ENCODE measurements around the gene RSPRY1.

RSPRY1 gene

DNA sequence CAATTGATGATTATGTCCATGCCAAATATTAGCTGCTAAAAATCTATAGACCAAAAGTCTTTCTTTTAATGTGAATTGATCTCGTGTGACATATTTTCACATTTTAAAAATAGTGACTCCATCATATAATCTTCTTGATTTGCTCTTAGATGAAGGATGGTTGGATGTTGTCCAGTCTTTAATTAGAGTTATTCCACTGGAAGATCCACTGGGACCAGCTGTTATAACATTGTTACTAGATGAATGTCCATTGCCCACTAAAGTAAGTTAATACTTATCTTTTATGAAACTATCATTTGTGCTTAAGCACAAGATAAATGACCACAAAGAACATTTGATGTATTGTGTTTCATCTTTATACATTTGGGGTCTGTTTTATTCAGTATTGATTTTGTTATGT, 22.8 kb downstream of the RSPRY1 start:
- TF ChIP-seq, protein P1, sequence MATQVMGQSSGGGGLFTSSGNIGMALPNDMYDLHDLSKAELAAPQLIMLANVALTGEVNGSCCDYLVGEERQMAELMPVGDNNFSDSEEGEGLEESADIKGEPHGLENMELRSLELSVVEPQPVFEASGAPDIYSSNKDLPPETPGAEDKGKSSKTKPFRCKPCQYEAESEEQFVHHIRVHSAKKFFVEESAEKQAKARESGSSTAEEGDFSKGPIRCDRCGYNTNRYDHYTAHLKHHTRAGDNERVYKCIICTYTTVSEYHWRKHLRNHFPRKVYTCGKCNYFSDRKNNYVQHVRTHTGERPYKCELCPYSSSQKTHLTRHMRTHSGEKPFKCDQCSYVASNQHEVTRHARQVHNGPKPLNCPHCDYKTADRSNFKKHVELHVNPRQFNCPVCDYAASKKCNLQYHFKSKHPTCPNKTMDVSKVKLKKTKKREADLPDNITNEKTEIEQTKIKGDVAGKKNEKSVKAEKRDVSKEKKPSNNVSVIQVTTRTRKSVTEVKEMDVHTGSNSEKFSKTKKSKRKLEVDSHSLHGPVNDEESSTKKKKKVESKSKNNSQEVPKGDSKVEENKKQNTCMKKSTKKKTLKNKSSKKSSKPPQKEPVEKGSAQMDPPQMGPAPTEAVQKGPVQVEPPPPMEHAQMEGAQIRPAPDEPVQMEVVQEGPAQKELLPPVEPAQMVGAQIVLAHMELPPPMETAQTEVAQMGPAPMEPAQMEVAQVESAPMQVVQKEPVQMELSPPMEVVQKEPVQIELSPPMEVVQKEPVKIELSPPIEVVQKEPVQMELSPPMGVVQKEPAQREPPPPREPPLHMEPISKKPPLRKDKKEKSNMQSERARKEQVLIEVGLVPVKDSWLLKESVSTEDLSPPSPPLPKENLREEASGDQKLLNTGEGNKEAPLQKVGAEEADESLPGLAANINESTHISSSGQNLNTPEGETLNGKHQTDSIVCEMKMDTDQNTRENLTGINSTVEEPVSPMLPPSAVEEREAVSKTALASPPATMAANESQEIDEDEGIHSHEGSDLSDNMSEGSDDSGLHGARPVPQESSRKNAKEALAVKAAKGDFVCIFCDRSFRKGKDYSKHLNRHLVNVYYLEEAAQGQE (IDR thresholded peaks at IDR 0.05; ENCODE audit: insufficient read depth in 1 of 2, low read depth in 2 of 2, low read length in 2 of 2): no peak
- TF ChIP-seq POLR2AphosphoS5 (IDR thresholded peaks at IDR 0.05; ENCODE audit: low read depth, low read length) (no peak), TAF1 (IDR thresholded peaks at IDR 0.05; ENCODE audit: borderline replicate concordance, insufficient read depth, low read length) (no peak), SIN3A (IDR thresholded peaks at IDR 0.05; ENCODE audit: borderline replicate concordance, insufficient read depth, low read length) (no peak), FOXP2 (optimal IDR thresholded peaks at IDR 0.05; ENCODE audit: borderline replicate concordance, extremely low read depth, extremely low read length, insufficient read depth) (no peak)

DNA sequence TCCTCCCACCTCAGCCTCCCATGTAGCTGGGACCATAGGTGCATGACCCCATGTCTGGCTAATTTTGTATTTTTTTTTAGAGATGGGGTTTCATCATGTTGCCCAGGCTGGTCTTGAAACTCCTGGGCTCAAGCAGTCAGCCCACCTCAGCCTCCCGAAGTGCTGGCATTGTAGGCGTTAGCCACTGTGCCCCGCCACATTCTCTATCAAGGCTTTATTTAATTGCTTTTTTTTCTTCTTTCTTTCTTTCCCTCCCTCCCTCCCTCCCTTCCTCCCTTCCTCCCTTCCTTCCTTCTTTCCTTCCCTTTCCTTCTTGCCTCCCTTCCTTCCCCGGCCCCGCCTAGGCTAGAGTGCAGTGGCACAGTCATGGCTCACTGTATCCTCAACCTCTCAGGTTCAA, 23.7 kb downstream of the RSPRY1 start:
- TF ChIP-seq TAF1 (IDR thresholded peaks at IDR 0.05; ENCODE audit: borderline replicate concordance, insufficient read depth, low read length): no peak
- TF ChIP-seq FOXP2 (optimal IDR thresholded peaks at IDR 0.05; ENCODE audit: borderline replicate concordance, extremely low read depth, extremely low read length, insufficient read depth): no peak
- TF ChIP-seq POLR2AphosphoS5 (IDR thresholded peaks at IDR 0.05; ENCODE audit: low read depth, low read length): no peak
- TF ChIP-seq SIN3A (IDR thresholded peaks at IDR 0.05; ENCODE audit: borderline replicate concordance, insufficient read depth, low read length): no peak
- TF ChIP-seq, protein P1 (IDR thresholded peaks at IDR 0.05; ENCODE audit: insufficient read depth in 1 of 2, low read depth in 2 of 2, low read length in 2 of 2): no peak

DNA sequence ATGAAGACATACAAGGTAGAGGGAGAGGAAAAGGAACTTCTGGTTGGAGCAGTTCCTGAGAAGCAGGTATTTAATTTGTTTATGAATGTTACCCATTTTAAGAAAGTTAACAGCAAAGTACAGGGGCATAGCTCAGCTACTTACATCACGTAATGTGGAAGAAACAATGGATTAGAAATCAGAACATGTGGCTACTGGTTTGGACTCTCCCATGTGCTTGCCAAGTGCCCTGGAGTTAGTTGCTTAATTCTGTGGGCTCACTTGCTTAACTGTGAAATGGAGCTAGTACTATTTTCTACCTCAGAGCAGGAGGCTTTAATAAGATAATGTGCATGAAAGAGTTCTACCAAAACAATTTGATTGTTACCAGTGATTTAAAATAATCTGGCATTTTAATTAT, 27.3 kb downstream of the RSPRY1 start:
- no peak for TF ChIP-seq POLR2AphosphoS5 (IDR thresholded peaks at IDR 0.05; ENCODE audit: low read depth, low read length)
- no peak for TF ChIP-seq SIN3A (IDR thresholded peaks at IDR 0.05; ENCODE audit: borderline replicate concordance, insufficient read depth, low read length)
- TF ChIP-seq, protein P1 (IDR thresholded peaks at IDR 0.05; ENCODE audit: insufficient read depth in 1 of 2, low read depth in 2 of 2, low read length in 2 of 2): no peak
- TF ChIP-seq FOXP2 (optimal IDR thresholded peaks at IDR 0.05; ENCODE audit: borderline replicate concordance, extremely low read depth, extremely low read length, insufficient read depth): no peak
- TF ChIP-seq TAF1 (IDR thresholded peaks at IDR 0.05; ENCODE audit: borderline replicate concordance, insufficient read depth, low read length): no peak

DNA sequence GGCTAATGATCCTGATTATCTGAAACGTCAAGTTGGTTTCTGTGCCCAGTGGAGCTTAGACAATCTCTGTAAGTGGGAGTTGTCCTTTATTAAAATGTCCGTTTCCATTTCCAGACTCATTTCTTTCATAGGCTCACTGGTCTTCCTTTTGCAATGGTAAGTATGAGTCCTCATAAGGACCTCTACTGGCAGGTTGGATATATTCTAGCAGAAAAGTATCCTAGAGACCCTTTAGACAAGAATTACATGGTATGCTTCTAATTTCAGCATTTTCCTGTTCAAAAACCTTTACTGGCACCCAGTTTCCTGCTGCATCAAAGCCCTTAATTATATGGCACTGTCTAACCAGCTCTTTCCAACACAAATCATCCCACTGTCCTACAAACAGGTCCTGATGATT, 30.8 kb downstream of the RSPRY1 start:
- TF ChIP-seq FOXP2 (optimal IDR thresholded peaks at IDR 0.05; ENCODE audit: borderline replicate concordance, extremely low read depth, extremely low read length, insufficient read depth) (no peak), POLR2AphosphoS5 (IDR thresholded peaks at IDR 0.05; ENCODE audit: low read depth, low read length) (no peak), TAF1 (IDR thresholded peaks at IDR 0.05; ENCODE audit: borderline replicate concordance, insufficient read depth, low read length) (no peak), SIN3A (IDR thresholded peaks at IDR 0.05; ENCODE audit: borderline replicate concordance, insufficient read depth, low read length) (no peak)
- TF ChIP-seq, protein P1 (IDR thresholded peaks at IDR 0.05; ENCODE audit: insufficient read depth in 1 of 2, low read depth in 2 of 2, low read length in 2 of 2): no peak

DNA sequence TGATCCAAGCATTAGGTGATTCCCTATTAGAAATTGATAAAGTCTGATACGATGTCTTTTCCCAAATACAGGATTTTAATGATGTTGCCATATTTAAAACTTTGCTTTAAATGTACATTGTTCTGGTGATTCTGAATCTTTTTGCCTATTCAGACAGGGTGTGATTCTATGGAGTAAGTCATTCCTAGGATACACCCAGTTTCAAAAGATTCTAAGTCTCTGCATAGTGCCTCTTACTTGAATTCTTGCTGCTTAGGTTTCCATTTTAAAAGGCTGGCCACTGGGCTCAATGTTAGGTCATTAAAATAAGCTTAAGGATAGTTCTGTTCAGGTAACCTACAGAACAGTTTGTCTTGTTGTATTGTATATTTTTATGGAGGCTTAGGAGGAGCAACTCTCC, 36.9 kb downstream of the RSPRY1 start:
- TF ChIP-seq, protein P1 (IDR thresholded peaks at IDR 0.05; ENCODE audit: insufficient read depth in 1 of 2, low read depth in 2 of 2, low read length in 2 of 2): no peak
- TF ChIP-seq FOXP2 (optimal IDR thresholded peaks at IDR 0.05; ENCODE audit: borderline replicate concordance, extremely low read depth, extremely low read length, insufficient read depth) (no peak), TAF1 (IDR thresholded peaks at IDR 0.05; ENCODE audit: borderline replicate concordance, insufficient read depth, low read length) (no peak), SIN3A (IDR thresholded peaks at IDR 0.05; ENCODE audit: borderline replicate concordance, insufficient read depth, low read length) (no peak), POLR2AphosphoS5 (IDR thresholded peaks at IDR 0.05; ENCODE audit: low read depth, low read length) (no peak)
